ENCODE results near the gene STARD5. TPM values are rescaled to one million over a fixed set of nuclear protein-coding genes. Genes with fewer than 3 reads are reported as not detected.

The STARD5 gene
- total RNA-seq, 1 donor from 2014 or later, result 3.3 TPM

DNA sequence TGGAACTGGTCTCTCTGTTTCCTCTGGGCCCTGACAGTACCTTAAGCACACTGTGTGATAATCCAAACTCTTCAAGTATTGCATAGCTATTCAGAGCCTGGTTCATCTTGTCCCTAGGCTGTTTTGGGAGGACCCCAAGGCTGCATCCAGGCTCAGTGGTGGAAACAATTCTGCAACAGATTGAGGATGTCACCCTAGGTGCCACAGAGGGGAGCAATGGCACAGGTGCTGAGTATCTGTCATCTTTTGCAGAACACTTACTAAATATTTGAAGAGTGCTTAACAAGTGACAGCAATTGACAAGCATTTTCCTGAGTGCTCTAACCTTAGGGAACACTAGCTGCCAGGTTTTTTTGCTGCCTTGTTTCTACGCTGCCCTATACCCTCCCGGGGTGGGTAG lies 27.8 kb downstream of the STARD5 start:
- DNase-seq (ENCODE audit: low spot score in 2 of 2) (no peak), FAIRE-seq (no peak)

GRCh38 chr15:81295486-81296121 lies 28.3 kb downstream of the STARD5 start:
- no peak for DNase-seq (ENCODE audit: low spot score in 2 of 2)
- no peak for FAIRE-seq

GRCh38 chr15:81294516-81294880 lies 29.4 kb downstream of the STARD5 start:
- DNase-seq (ENCODE audit: low spot score in 2 of 2) (no peak), FAIRE-seq (no peak)

DNA sequence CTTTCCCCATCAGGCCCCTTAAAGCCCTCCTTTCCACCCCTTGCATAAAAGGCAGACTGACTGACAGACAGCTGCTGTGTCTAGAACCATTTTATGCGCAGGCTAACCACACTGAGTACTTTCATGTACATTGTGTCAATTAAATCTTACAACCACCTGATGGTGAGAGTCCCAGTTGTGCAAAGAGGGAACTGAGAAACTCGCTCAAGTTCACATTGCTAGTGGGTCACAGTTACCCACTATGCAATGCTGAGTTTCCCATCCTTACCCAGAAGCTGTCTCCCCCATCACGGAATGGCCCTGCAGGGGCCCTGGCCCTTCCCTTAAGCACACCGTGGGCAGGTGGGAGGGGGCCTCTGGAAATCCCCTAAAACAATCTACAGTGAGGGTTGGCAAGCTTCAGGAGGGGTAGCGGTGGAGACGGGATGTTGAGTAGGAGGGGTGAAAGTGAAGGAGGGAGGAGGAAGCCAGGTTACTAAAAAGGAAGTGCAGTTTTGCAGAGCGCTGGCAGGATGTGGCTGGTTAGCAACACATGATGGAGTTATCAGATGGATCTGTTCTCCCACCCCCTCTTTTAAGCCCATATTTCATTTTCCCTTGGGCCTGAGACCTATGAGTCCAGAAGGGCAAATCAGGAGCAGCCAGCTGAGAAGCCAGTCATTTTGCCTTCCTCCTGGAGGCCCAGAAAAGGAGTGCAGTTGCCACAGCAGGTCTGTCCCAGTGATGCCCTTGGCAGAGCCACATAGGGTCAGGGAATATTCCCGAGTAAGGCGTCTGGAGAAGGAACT lies 30.0 kb downstream of the STARD5 start:
- FAIRE-seq, result no peak
- no peak for DNase-seq (ENCODE audit: low spot score in 2 of 2)

- FAIRE-seq (no peak), DNase-seq (ENCODE audit: low spot score in 2 of 2) (no peak)
Observed at GRCh38 chr15:81292523-81293001, 31.4 kb downstream of the STARD5 start.

DNA sequence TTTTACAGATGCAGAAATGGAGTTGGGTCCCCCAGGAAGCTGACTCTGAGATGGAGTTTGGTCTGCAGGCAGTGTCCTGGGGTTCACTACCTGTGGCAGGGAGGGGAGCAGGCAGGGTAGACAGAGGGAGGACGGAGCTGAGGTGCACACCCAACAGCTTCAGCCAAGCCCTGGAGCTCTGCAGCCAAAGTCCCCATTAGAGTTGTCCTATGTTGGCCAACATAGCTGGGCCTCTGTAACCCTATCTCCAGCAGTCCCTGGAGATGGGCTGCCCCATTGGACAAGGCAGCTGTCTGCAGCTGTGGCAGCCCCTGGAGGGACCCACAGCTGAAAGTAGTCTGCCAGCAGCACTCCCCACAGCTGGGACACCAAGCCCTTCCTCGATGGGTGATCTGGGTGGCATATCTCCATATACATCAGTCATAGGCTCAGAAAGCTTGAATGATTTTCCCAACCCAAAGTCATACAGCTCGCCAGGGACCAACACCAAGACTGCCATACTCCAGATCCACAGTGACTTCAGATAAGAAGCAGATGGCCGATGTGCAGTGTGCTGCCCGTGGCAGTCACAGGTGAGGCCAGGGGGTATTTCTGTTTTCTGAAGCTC lies 31.9 kb downstream of the STARD5 start:
- DNase-seq (ENCODE audit: low spot score in 2 of 2), result no peak
- FAIRE-seq, result no peak

GRCh38 chr15:81289910-81290309 lies 34.0 kb downstream of the STARD5 start:
- DNase-seq (ENCODE audit: low spot score in 2 of 2) (no peak), FAIRE-seq (no peak)

- DNase-seq (ENCODE audit: low spot score in 2 of 2) (no peak), FAIRE-seq (no peak)
Observed at GRCh38 chr15:81288616-81289015, 35.3 kb downstream of the STARD5 start.

GRCh38 chr15:81288040-81288439 lies 35.9 kb downstream of the STARD5 start:
- no peak for FAIRE-seq
- no peak for DNase-seq (ENCODE audit: low spot score in 2 of 2)

DNA sequence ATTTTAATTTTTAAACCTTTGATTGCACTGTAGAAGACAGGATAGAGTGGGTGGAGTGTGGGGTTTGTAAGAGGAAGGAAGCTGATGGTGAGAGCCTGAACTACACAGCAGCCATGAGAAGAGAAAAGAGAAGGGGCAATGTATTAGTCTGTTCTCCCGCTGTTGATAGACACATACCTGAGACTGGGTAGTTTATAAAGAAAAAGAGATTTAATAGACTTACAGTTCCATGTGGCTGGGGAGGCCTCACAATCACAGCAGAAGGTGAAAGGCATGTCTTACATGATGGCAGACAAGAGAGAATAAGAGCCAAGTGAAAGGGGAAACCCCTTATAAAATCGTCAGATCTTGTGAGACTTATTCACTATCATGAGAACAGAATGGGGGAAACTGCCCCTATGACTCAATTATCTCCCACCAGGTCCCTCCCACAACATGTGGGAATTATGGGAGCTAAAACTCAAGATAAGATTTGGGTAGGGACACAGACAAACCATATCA lies 37.3 kb downstream of the STARD5 start:
- DNase-seq (ENCODE audit: low spot score in 2 of 2) (no peak), FAIRE-seq (no peak)

GRCh38 chr15:81285461-81285860 lies 38.5 kb downstream of the STARD5 start:
- FAIRE-seq (no peak), DNase-seq (ENCODE audit: low spot score in 2 of 2) (no peak)

GRCh38 chr15:81284256-81285031 lies 39.5 kb downstream of the STARD5 start:
- no peak for FAIRE-seq
- no peak for DNase-seq (ENCODE audit: low spot score in 2 of 2)

DNA sequence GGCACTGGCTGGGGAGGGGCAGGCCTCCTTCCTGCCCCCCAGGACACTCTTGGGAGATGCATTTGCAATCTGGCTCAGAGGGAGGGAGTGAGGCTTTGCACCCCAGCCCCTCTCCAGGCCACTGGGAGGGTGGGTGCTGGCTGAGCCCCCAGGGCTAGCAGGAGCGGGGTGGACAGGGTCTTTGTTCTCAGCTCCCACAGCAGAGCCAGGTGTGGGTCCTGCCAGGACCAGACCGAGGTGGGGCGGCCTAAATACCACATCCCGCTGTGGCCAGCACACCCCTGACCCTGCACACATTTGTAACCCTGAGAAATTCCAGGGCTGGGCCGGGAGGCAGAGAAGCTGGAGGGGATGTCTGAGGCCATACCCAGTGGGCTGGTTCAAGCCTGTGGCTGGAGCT lies 41.0 kb downstream of the STARD5 start:
- DNase-seq (ENCODE audit: low spot score in 2 of 2) (no peak), FAIRE-seq (no peak)

GRCh38 chr15:81282606-81282895 lies 41.4 kb downstream of the STARD5 start:
- DNase-seq (ENCODE audit: low spot score in 2 of 2), result no peak
- no peak for FAIRE-seq

DNA sequence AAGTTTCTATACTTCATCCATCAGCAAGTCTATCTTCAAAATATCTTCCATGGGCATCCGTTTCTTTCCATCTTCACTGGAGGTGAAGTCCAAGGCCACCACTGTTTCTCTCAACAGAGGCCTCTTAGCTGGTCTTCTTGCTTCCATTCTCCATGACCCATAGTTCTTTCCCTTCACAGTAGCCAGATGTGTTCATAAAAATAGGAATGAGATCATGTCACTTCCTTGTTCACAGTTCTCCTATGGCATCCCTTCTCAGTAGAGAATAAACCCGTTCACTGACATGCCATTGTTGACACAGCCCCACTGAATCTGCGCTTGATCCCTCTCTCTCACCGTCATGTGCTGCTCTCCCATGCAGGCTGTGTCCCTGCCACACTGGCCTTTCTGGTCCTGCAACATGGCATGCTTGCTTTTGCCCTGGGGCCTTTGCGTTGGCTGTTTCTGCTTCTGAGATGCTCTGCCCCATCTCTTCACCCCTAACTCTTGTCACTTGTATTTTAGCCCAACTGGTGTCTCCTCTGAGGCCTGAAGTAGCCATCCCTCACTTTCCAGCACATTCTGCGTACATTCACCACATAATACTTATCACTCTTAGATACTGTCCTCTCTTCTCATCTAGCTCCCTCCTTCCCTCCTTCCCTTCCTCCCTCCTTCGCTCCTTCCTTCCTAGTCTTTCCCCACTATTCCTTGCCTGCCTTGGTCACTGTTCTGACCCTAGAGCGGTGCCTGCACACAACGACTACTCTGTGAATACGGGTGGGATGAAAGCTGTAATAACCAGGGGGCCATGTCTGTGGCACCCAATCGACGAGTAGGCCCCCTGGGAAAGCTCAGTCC lies 42.0 kb downstream of the STARD5 start:
- no peak for DNase-seq (ENCODE audit: low spot score in 2 of 2)
- no peak for FAIRE-seq

DNA sequence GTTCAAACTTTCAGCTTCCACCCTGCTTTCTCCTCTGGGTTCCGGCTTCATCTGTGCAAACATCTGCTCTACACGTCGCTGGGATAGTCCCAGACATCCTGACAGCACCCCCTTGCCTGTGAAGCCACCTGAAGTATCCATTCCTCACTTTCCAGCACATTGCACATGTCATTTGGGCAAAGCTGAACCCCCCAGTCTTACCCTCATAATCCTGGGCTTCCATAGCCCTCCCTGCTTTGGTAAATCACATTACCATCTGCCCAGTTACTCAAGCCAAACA lies 42.5 kb downstream of the STARD5 start:
- FAIRE-seq (no peak), DNase-seq (ENCODE audit: low spot score in 2 of 2) (no peak)

DNA sequence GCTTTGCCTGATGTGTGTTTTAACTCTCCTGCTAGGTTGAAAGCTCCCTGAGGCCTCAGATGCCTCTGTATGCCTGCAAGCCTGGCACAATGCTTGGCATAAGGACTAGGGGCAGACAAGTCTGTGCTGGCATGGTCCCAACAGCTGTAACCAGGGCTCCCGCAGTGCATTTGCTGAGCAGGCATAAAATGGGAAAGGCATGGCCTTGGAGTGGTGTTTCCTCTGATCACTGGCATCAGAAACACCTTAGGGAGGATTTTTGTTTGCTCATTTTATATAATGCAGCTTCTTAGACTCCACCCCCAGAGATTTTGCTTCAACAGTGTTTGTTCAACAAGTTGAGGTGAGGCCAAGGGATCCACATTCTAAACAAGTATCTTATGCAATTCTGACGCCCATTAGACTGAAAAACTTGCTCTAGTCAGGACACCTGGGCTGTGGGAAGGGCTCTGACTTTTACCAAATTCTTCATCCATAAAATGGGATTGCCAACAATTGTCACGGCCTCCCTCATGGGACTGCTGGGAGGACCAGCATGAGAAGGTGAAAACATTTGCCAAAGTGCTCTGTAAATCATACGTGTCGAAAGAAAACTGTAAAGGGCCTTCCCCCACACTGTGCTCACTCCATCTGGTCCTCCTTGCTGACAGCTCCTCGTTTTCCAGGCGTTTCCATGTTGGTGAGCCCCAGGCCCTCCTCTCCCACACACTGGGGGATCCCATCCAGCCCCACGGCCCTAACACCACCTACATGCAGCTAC lies 43.1 kb downstream of the STARD5 start:
- no peak for DNase-seq (ENCODE audit: low spot score in 2 of 2)

GRCh38 chr15:81279621-81280485 lies 44.1 kb downstream of the STARD5 start:
- DNase-seq (ENCODE audit: low spot score in 2 of 2), result no peak
- FAIRE-seq, result no peak

More for the DNA sequence above, 43.1 kb downstream of the STARD5 start:
- FAIRE-seq, result no peak
